ENCODE results near the gene STXBP2.

DNA sequence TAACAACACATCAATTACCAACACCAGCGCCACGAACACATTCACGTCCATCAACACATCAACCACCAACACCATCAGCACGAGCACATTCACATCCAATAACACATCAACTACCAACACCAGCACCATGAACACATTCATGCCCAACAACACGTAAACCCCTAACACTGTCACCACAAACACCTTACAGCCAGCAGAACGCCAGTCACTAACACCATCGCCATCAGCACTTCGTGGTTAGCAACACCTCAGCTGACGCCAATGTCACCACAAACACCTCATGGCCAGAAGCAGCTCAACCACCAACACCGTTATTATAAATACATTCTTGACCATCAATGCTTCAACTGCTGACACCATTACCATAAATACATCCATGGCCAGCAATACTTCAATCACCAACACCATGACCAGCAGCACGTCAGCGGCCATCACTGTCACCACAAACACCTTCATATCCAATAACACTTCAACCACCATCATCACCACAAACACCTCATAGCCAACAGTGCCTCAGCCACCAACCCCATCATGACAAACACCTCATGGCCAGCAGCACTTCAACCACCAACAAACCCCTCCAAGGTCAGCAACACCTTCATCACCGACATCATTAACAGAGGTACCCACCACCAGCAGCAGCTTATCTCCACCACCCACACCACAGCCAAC, 55.6 kb downstream of the STXBP2 start:
- TF ChIP-seq, protein P1, sequence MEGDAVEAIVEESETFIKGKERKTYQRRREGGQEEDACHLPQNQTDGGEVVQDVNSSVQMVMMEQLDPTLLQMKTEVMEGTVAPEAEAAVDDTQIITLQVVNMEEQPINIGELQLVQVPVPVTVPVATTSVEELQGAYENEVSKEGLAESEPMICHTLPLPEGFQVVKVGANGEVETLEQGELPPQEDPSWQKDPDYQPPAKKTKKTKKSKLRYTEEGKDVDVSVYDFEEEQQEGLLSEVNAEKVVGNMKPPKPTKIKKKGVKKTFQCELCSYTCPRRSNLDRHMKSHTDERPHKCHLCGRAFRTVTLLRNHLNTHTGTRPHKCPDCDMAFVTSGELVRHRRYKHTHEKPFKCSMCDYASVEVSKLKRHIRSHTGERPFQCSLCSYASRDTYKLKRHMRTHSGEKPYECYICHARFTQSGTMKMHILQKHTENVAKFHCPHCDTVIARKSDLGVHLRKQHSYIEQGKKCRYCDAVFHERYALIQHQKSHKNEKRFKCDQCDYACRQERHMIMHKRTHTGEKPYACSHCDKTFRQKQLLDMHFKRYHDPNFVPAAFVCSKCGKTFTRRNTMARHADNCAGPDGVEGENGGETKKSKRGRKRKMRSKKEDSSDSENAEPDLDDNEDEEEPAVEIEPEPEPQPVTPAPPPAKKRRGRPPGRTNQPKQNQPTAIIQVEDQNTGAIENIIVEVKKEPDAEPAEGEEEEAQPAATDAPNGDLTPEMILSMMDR (conservative IDR thresholded peaks at IDR 0.05 in 1 of 2, IDR thresholded peaks at IDR 0.05 in 1 of 2; ENCODE audit: extremely low read depth in 1 of 2, insufficient read depth in 1 of 2, low read depth in 1 of 2, low read length in 2 of 2) = no peak
- no peak for TF ChIP-seq EZH2 (IDR thresholded peaks at IDR 0.05; ENCODE audit: borderline replicate concordance, low read length)
